IMR-90 (cell line): Measurements from ENCODE around the gene GLO1.

Source experiments
- CEBPB ChIP-seq: IDR thresholded peaks from 2 replicates; pipeline ENCODE4 v1.6.1; 2012; ENCODE audit warnings: low read depth, low read length, improper control_type of control experiment
- CTCF ChIP-seq: conservative IDR thresholded peaks from 2 replicates; pipeline ENCODE4 v1.5.1; 2012; ENCODE audit warnings: mild to moderate bottlenecking, low read depth, low read length, improper control_type of control experiment
- MAZ ChIP-seq: IDR thresholded peaks from 2 replicates; pipeline ENCODE4 v1.6.1; 2012; ENCODE audit warnings: low read depth, mild to moderate bottlenecking, low read length, improper control_type of control experiment, moderate library complexity, borderline replicate concordance
- MXI1 ChIP-seq: IDR thresholded peaks from 2 replicates; pipeline ENCODE4 v1.6.1; 2012; ENCODE audit warnings: low read depth, mild to moderate bottlenecking, low read length, moderate library complexity, borderline replicate concordance
- POLR2A ChIP-seq: IDR thresholded peaks from 2 replicates; pipeline ENCODE4 v1.6.1; 2012; ENCODE audit warnings: mild to moderate bottlenecking, low read depth, low read length
- RAD21 ChIP-seq: IDR thresholded peaks from 2 replicates; pipeline ENCODE4 v1.6.1; 2012; ENCODE audit warnings: low read length, improper control_type of control experiment
- RCOR1 ChIP-seq: IDR thresholded peaks from 2 replicates; pipeline ENCODE4 v1.6.1; 2012; ENCODE audit warnings: mild to moderate bottlenecking, low read length, improper control_type of control experiment; ENCODE audit not compliant: insufficient replicate concordance
- RFX5 ChIP-seq: IDR thresholded peaks from 2 replicates; pipeline ENCODE4 v1.8.0; 2012; ENCODE audit warnings: low read depth, mild to moderate bottlenecking, low read length, moderate library complexity
- USF2 ChIP-seq: fragments of 150-350 bp; IDR thresholded peaks from 2 replicates; pipeline ENCODE4 v1.6.1; 2017; ENCODE audit warnings: mild to moderate bottlenecking, antibody characterized with exemption, low read length, low read depth

GRCh38 chr6:38646166-38646878, 56.6 kb downstream of the GLO1 start:
- TF ChIP-seq RCOR1 (no peak), CTCF (no peak), CEBPB (no peak), RAD21 (no peak), POLR2A (no peak), USF2 (no peak), MXI1 (no peak), MAZ (no peak), RFX5 (no peak)
